HK-2 (cell line): ENCODE measurements around the gene QSOX1.
"Not testable (repeated sequence)": the region's sequence is repeated elsewhere in the genome, so short reads cannot be mapped to it uniquely, and the experiment has no call there.

ENCODE experiments used
- DNase-seq: peaks from one replicate; pipeline ENCODE4 v3.0.0-alpha.2; 2018; ENCODE audit not compliant: unreplicated experiment

QSOX1 gene

GRCh38 chr1:180154325-180155181 is at the start of gene QSOX1:
TSS of gene QSOX1 (plus strand) at chr1:180154869. CDS start at chr1:180154908, 39 bp downstream.
- DNase-seq = peak; percentile 97

- no peak for DNase-seq
These were observed 42.6 kb upstream of the QSOX1 start for GRCh38 chr1:180112091-180112490.

GRCh38 chr1:180112984-180113647 is 41.6 kb upstream of the QSOX1 start:
- DNase-seq = no peak

GRCh38 chr1:180114396-180114945 is 40.2 kb upstream of the QSOX1 start:
- no peak for DNase-seq

GRCh38 chr1:180116964-180117763 is 37.5 kb upstream of the QSOX1 start:
- no peak for DNase-seq

- DNase-seq = no peak
These were observed 36.9 kb upstream of the QSOX1 start for GRCh38 chr1:180117764-180118116.

GRCh38 chr1:180119837-180120236 is 34.8 kb upstream of the QSOX1 start:
- DNase-seq = no peak

- no peak for DNase-seq
These were observed 31.2 kb upstream of the QSOX1 start for GRCh38 chr1:180123463-180123936.

GRCh38 chr1:180130651-180131050 is 24.0 kb upstream of the QSOX1 start:
- DNase-seq = no peak

- DNase-seq = no peak
These were observed 23.2 kb upstream of the QSOX1 start for GRCh38 chr1:180131510-180131909.

- DNase-seq = no peak
These were observed 21.5 kb upstream of the QSOX1 start for GRCh38 chr1:180133193-180133592.

GRCh38 chr1:180133688-180134087 is 21.0 kb upstream of the QSOX1 start:
- not testable (repeated sequence) for DNase-seq

- DNase-seq = no peak
These were observed 19.1 kb upstream of the QSOX1 start for GRCh38 chr1:180135535-180135934.

- no peak for DNase-seq
These were observed 18.2 kb upstream of the QSOX1 start for GRCh38 chr1:180136331-180136967.

- DNase-seq = no peak
These were observed 17.7 kb upstream of the QSOX1 start for GRCh38 chr1:180136968-180137356.

- no peak for DNase-seq
These were observed 16.9 kb upstream of the QSOX1 start for GRCh38 chr1:180137776-180138175.

- no peak for DNase-seq
These were observed 13.2 kb upstream of the QSOX1 start for GRCh38 chr1:180141381-180141934.

GRCh38 chr1:180143359-180143758 is 11.3 kb upstream of the QSOX1 start:
- no peak for DNase-seq

- DNase-seq = no peak
These were observed 9.9 kb upstream of the QSOX1 start for GRCh38 chr1:180144659-180145357.

- DNase-seq = no peak
These were observed 9.2 kb upstream of the QSOX1 start for GRCh38 chr1:180145446-180145845.

- no peak for DNase-seq
These were observed 3.7 kb upstream of the QSOX1 start for GRCh38 chr1:180150982-180151381.
